Activated CD8-positive, alpha-beta memory T cell treated with anti-CD3 and anti-CD28 coated beads, Interleukin-2, amount 50 U/mL, for 24 hours (primary cell): ENCODE data around the gene HPDL.
"Not testable (repeated sequence)": the region's sequence is repeated elsewhere in the genome, so short reads cannot be mapped to it uniquely, and the experiment has no call there.

Experiments used
- DNase-seq: peaks from one replicate; pipeline ENCODE4 v3.0.0-alpha.2; 2020; ENCODE audit errors: extremely low read depth

HPDL gene

GRCh38 chr1:45351508-45351907, 24.8 kb downstream of the HPDL start:
- DNase-seq: no peak

- no peak for DNase-seq
These were observed 27.0 kb downstream of the HPDL start for GRCh38 chr1:45353685-45354084.

GRCh38 chr1:45354838-45355237, 28.1 kb downstream of the HPDL start:
- no peak for DNase-seq

GRCh38 chr1:45355683-45356082, 29.0 kb downstream of the HPDL start:
- no peak for DNase-seq

GRCh38 chr1:45356186-45356585, 29.5 kb downstream of the HPDL start:
- DNase-seq: no peak

- DNase-seq: no peak
These were observed 33.3 kb downstream of the HPDL start for GRCh38 chr1:45359882-45360513.

GRCh38 chr1:45360981-45361380, 34.3 kb downstream of the HPDL start:
- DNase-seq: not testable (repeated sequence)

GRCh38 chr1:45364294-45364693, 37.6 kb downstream of the HPDL start:
- DNase-seq: no peak

- no peak for DNase-seq
These were observed 38.4 kb downstream of the HPDL start for GRCh38 chr1:45365051-45365450.

- DNase-seq: no peak
These were observed 43.9 kb downstream of the HPDL start for GRCh38 chr1:45370575-45370974.

- DNase-seq: no peak
These were observed 46.9 kb downstream of the HPDL start for GRCh38 chr1:45373573-45373972.

GRCh38 chr1:45375104-45376090, 48.7 kb downstream of the HPDL start:
- no peak for DNase-seq

GRCh38 chr1:45378184-45378583, 51.5 kb downstream of the HPDL start:
- DNase-seq: no peak
